Panc1 (cell line): ENCODE results near the gene PLEKHA7.

ENCODE experiments used
- POLR2AphosphoS5 ChIP-seq: IDR thresholded peaks from 2 replicates; pipeline ENCODE4 v1.6.1; 2012; ENCODE audit warnings: mild to moderate bottlenecking, low read depth, low read length, moderate library complexity
- REST ChIP-seq, 2 experiments: IDR thresholded peaks; 2 replicates each; pipeline ENCODE4 v1.6.1; 2011 to 2012; ENCODE audit warnings: low read depth in 2 of 2, control low read depth in 1 of 2, low read length in 1 of 2, mild to moderate bottlenecking in 1 of 2, moderate library complexity in 1 of 2; ENCODE audit not compliant: insufficient read depth in 1 of 2
- SIN3A ChIP-seq: IDR thresholded peaks from 2 replicates; pipeline ENCODE4 v1.6.1; 2012; ENCODE audit warnings: low read depth, mild to moderate bottlenecking, low read length, moderate library complexity, borderline replicate concordance; ENCODE audit not compliant: insufficient read depth
- TCF7L2 ChIP-seq: IDR thresholded peaks from 2 replicates; pipeline ENCODE4 v1.6.1; 2011; ENCODE audit warnings: mild to moderate bottlenecking, low read depth, low read length, inconsistent platforms
- TF ChIP-seq, protein P1 (sequence below): fragments of 450-650 bp; IDR thresholded peaks from 2 replicates; pipeline ENCODE4 v1.5.1; 2017; ENCODE audit warnings: mild to moderate bottlenecking

DNA sequence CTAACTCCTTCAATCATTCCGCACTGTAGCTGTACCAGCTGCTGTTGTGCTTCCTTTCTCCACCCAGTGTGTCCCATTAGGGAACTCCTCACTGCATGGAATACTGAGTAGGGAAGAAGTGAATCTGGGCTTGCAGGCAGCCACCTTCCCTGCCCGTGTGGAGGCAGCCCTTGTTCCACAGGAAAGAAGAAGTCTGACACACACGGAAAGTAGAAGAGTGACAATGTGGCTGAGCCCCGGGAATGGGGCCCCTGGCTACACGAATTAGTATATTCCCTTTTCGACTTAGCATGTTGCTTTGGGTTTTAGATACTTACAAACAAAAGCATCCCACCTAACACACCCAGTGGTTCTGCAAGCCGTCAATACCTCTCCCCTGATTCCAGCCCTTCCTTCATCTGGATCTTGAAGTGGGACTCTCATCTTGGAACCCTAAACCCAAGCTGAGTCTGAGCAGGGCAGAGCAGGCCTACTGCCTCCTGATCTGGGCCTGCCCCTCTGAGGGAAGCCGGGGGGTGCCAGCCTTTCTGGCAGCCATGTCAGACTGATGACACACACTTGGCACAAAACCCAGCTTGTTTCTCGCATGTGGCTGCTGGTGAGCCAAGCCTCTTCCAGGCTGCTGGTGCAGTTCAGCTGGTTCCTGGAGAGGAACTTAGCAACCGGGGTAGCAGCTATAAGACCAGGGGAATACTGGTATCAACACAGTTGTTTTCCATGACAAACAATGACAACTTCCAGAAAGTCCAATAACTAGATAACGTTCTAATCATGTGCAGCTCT lies 204.1 kb downstream of the PLEKHA7 start:
- TF ChIP-seq, protein P1, sequence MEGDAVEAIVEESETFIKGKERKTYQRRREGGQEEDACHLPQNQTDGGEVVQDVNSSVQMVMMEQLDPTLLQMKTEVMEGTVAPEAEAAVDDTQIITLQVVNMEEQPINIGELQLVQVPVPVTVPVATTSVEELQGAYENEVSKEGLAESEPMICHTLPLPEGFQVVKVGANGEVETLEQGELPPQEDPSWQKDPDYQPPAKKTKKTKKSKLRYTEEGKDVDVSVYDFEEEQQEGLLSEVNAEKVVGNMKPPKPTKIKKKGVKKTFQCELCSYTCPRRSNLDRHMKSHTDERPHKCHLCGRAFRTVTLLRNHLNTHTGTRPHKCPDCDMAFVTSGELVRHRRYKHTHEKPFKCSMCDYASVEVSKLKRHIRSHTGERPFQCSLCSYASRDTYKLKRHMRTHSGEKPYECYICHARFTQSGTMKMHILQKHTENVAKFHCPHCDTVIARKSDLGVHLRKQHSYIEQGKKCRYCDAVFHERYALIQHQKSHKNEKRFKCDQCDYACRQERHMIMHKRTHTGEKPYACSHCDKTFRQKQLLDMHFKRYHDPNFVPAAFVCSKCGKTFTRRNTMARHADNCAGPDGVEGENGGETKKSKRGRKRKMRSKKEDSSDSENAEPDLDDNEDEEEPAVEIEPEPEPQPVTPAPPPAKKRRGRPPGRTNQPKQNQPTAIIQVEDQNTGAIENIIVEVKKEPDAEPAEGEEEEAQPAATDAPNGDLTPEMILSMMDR = no peak
- TF ChIP-seq REST (IDR thresholded peaks at IDR 0.05; ENCODE audit: insufficient read depth in 1 of 2, low read depth in 2 of 2, low read length in 1 of 2) (no peak), TCF7L2 (no peak), POLR2AphosphoS5 (no peak), SIN3A (no peak)
